Loucy (cell line): ENCODE results near the gene TBL1X.
"Not testable (repeated sequence)": the region's sequence is repeated elsewhere in the genome, so short reads cannot be mapped to it uniquely, and the experiment has no call there.

Source experiments
- H2AFZ ChIP-seq: fragments of 200-600 bp; sonication (generic); 2 replicates; pipeline ENCODE4 v1.6.0; 2016; ENCODE audit warnings: antibody characterized with exemption, mild to moderate bottlenecking, low read length, moderate library complexity
- H3F3A ChIP-seq: fragments of 200-600 bp; 2 replicates; pipeline ENCODE4 v1.6.0; 2016; ENCODE audit warnings: antibody characterized with exemption, low read depth, mild to moderate bottlenecking
- H3K27me3 ChIP-seq: fragments of 200-600 bp; sonication (generic); 2 replicates; pipeline ENCODE4 v1.6.1; 2014; ENCODE audit warnings: low read length, mild to moderate bottlenecking; ENCODE audit not compliant: insufficient read depth, poor library complexity, severe bottlenecking
- H3K36me3 ChIP-seq: fragments of 200-600 bp; sonication (generic); 2 replicates; pipeline ENCODE4 v1.6.1; 2016; ENCODE audit warnings: low read length; ENCODE audit not compliant: insufficient read depth
- H3K4me1 ChIP-seq: fragments of 200-600 bp; sonication (generic); 2 replicates; pipeline ENCODE4 v1.5.1; 2014; ENCODE audit warnings: low read length, mild to moderate bottlenecking; ENCODE audit not compliant: insufficient read depth, poor library complexity, severe bottlenecking
- H3K4me2 ChIP-seq: fragments of 200-600 bp; sonication (generic); 2 replicates; pipeline ENCODE4 v1.6.0; 2014; ENCODE audit warnings: antibody characterized with exemption, low read length, low read depth, mild to moderate bottlenecking; ENCODE audit not compliant: poor library complexity, severe bottlenecking
- H3K4me3 ChIP-seq: fragments of 200-600 bp; sonication (generic); 2 replicates; pipeline ENCODE4 v1.5.1; 2014; ENCODE audit warnings: low read length, mild to moderate bottlenecking, mixed read lengths; ENCODE audit not compliant: poor library complexity, severe bottlenecking
- H3K79me2 ChIP-seq: fragments of 200-600 bp; sonication (generic); 2 replicates; pipeline ENCODE4 v1.6.1; 2014; ENCODE audit warnings: low read length; ENCODE audit not compliant: insufficient read depth
- H3K9ac ChIP-seq: fragments of 200-600 bp; sonication (generic); 2 replicates; pipeline ENCODE4 v1.6.0; 2014; ENCODE audit warnings: mild to moderate bottlenecking, low read depth, low read length, moderate library complexity; ENCODE audit not compliant: poor library complexity, severe bottlenecking
- H3K9me2 ChIP-seq: fragments of 200-600 bp; sonication (generic); replicated peaks from 2 replicates; pipeline ENCODE4 v1.6.1; 2016; ENCODE audit warnings: low read depth, low read length, mixed read lengths
- H3K9me3 ChIP-seq: fragments of 200-600 bp; sonication (generic); 2 replicates; pipeline ENCODE4 v1.6.1; 2014; ENCODE audit warnings: mild to moderate bottlenecking, antibody characterized with exemption, low read length, low read depth; ENCODE audit not compliant: insufficient read depth
- H4K20me1 ChIP-seq: fragments of 200-600 bp; sonication (generic); 2 replicates; pipeline ENCODE4 v1.6.0; 2014; ENCODE audit warnings: antibody characterized with exemption, low read length, mild to moderate bottlenecking; ENCODE audit not compliant: insufficient read depth, poor library complexity, severe bottlenecking
- EZH2phosphoT487 ChIP-seq: fragments of 200-600 bp; IDR thresholded peaks from 2 replicates; pipeline ENCODE4 v1.6.1; 2018; ENCODE audit warnings: antibody characterized with exemption, mild to moderate bottlenecking, moderate library complexity, borderline replicate concordance
- TF ChIP-seq, protein P1 (sequence below): fragments of 200-600 bp; sonication (generic); conservative IDR thresholded peaks from 2 replicates; pipeline ENCODE4 v1.5.1; 2014; ENCODE audit warnings: mild to moderate bottlenecking, antibody characterized with exemption, low read length

Gene TBL1X

DNA sequence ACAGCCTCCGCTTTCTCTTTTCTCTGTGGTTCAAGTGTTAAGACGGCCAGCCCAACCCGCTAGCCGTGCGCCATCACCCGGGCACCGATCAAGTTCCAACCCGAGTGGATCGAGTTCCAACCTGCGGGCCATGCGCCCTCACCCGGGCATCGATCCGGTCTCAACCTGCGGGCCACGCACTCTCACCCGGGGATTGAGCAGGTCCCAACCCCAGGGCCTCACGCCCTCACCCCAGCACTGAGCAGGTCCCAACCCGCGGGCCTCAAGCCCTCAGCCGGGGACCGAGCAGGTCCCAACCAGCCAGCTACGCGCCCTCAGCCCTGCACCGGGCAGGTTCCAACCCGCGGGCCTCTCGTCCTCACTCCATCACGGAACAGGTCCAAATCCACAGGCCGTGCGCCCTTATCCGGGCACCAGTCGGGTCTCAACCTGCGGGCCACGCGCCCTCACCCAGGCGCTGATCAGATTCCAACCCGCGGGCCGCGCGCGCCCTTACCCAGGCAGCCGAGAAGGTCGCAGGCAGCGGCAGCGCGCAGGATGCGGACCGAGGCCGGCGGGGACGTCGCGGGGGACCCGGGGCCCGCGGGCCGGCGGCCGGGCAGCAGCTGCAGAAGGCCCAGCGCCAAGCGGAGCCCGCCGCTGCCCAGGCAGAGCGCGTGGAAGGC lies 300.3 kb downstream of the TBL1X start:
- Histone ChIP-seq H3K27me3 (no peaks in the 10 kb centered on the region), H3F3A (no peaks in the 10 kb centered on the region), H3K9ac (no peak overlapping the region), H3K79me2 (no peaks in the 10 kb centered on the region), H3K4me1 (peaks cover 10% of the 10 kb centered on the region), H3K36me3 (no peaks in the 10 kb centered on the region), H3K9me2 (no peaks in the 10 kb centered on the region), H2AFZ (no peak overlapping the region), H3K4me2 (no peak overlapping the region), H3K4me3 (no peak overlapping the region), H3K9me3 (no peaks in the 10 kb centered on the region), H4K20me1 (no peaks in the 10 kb centered on the region)
- no peak for TF ChIP-seq EZH2phosphoT487
- TF ChIP-seq, protein P1, sequence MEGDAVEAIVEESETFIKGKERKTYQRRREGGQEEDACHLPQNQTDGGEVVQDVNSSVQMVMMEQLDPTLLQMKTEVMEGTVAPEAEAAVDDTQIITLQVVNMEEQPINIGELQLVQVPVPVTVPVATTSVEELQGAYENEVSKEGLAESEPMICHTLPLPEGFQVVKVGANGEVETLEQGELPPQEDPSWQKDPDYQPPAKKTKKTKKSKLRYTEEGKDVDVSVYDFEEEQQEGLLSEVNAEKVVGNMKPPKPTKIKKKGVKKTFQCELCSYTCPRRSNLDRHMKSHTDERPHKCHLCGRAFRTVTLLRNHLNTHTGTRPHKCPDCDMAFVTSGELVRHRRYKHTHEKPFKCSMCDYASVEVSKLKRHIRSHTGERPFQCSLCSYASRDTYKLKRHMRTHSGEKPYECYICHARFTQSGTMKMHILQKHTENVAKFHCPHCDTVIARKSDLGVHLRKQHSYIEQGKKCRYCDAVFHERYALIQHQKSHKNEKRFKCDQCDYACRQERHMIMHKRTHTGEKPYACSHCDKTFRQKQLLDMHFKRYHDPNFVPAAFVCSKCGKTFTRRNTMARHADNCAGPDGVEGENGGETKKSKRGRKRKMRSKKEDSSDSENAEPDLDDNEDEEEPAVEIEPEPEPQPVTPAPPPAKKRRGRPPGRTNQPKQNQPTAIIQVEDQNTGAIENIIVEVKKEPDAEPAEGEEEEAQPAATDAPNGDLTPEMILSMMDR = no peak

DNA sequence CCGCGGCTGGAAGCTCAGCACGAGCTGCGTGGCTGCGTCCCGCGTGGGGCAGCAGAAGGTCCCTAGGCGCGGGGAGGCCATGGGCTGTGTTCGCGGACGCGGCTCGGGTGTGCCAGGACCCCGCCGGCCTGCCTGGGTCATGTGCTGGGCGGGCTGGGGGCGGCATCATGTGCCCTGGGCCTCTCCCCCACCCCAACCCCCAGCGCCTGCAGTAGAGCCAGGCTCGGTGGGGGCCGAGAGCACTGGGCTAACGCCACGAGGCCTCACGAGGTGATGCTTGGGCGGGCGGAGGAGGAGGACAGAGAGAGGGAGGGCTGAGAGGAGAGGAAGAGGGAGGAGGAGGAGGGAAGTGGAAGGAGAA lies 300.9 kb downstream of the TBL1X start, which contains the start of gene GPR143:
GPR143 (minus strand) TSS at position 111 of the 361 bp plus-strand sequence; CDS start at position 81, 30 bp downstream.
- Histone ChIP-seq H3K9me2 (no peaks in the 10 kb centered on the region), H3K36me3 (no peaks in the 10 kb centered on the region), H4K20me1 (no peaks in the 10 kb centered on the region), H3K9ac (no peak within 1 kb of the TSS), H3K4me1 (peaks cover 10% of the 10 kb centered on the region), H3K9me3 (no peaks in the 10 kb centered on the region), H3K4me2 (no peak within 1 kb of the TSS), H3K27me3 (no peaks in the 10 kb centered on the region), H2AFZ (no peak within 1 kb of the TSS), H3K79me2 (no peaks in the 10 kb centered on the region), H3K4me3 (no peak within 1 kb of the TSS), H3F3A (no peaks in the 10 kb centered on the region)
- no peak for TF ChIP-seq EZH2phosphoT487
- TF ChIP-seq, protein P1 = no peak

DNA sequence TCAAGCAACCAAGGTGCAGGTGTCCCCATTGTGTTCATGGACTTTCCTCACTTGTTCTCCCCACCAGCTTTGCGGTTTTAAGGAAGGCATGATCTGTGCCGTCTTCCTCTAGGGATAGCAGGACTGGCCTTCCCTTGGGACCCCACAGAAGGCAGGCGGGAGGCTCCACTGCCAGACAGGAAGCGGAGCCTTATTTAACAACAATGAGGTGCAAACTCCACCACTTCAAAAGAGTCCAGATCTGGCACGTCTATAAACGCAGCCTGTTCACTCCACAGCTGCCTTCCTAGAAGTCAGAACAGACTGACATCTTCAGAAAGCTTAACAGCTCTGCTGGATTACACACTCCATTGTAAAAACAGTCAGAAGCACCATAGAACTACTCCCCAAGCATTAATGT lies 302.5 kb downstream of the TBL1X start:
- Histone ChIP-seq H4K20me1 (no peaks in the 10 kb centered on the region), H3K4me2 (peak overlapping the region; percentile 54), H3K27me3 (no peaks in the 10 kb centered on the region), H3K4me3 (no peak overlapping the region), H3K4me1 (peaks cover 10% of the 10 kb centered on the region), H3K9me3 (no peaks in the 10 kb centered on the region), H3F3A (no peaks in the 10 kb centered on the region), H3K9me2 (no peaks in the 10 kb centered on the region), H3K79me2 (no peaks in the 10 kb centered on the region), H3K9ac (no peak overlapping the region), H3K36me3 (no peaks in the 10 kb centered on the region), H2AFZ (no peak overlapping the region)
- TF ChIP-seq EZH2phosphoT487 = no peak
- TF ChIP-seq, protein P1 = no peak

DNA sequence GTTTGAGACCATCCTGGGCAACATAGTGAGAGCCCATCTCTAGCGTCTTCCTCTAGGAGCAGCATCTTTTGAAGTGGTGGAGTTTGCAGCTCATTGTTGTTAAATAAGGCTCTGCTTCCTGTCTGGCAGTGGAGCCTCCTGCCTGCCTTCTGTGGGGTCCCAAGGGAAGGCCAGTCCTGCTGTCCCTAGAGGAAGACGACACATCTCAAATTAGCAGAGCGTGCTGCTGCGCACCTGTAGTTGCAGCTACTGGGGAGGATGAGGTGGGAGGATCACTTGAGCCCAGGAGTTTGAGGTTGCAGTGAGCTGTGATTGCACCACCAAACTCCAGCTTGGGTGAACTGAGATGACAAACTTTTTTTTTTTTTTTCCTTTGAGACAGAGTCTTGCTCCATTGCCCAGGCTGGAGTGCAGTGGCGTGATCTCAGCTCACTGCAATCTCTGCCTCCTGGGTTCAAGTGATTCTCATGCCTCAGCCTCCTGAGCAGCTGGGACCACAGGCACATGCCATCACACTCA lies 303.5 kb downstream of the TBL1X start:
- H4K20me1 ChIP-seq, H3F3A ChIP-seq, H3K9ac ChIP-seq, H3K79me2 ChIP-seq, H2AFZ ChIP-seq, H3K9me2 ChIP-seq, H3K36me3 ChIP-seq, H3K27me3 ChIP-seq, H3K4me3 ChIP-seq, H3K9me3 ChIP-seq: not testable (repeated sequence)
- Histone ChIP-seq H3K4me1 (peaks cover 10% of the 10 kb centered on the region), H3K4me2 (peak overlapping the region; percentile 54)
